Vagina (tissue), 2 donors: ENCODE data around the gene XAGE1B. TPM values are rescaled to one million over a fixed set of nuclear protein-coding genes. Genes with fewer than 3 reads are reported as not detected.
"Not testable (repeated sequence)": the region's sequence is repeated elsewhere in the genome, so short reads cannot be mapped to it uniquely, and the experiment has no call there.

Experiments used
- DNase-seq, 2 donors: peaks; one replicate each; pipeline ENCODE4 v3.0.0-alpha.2; 2017; ENCODE audit errors: extremely low spot score in 2 of 2
- H3K27ac ChIP-seq: fragments of 200-600 bp; sonication (generic); one replicate; pipeline ENCODE4 v1.5.1; 2019
- H3K27me3 ChIP-seq: fragments of 200-600 bp; sonication (generic); one replicate; pipeline ENCODE4 v1.5.1; 2019
- H3K36me3 ChIP-seq, 2 donors: fragments of 200-600 bp; sonication (generic); one replicate each; pipeline ENCODE4 v1.5.1; 2017 to 2019
- H3K4me1 ChIP-seq: fragments of 200-600 bp; sonication (generic); one replicate; pipeline ENCODE4 v1.5.1; 2019
- H3K4me3 ChIP-seq, 2 donors: fragments of 200-600 bp; sonication (generic); 1 replicate in 1 of 2; 2 replicates in 1 of 2; pipeline ENCODE4 v1.5.1; 2016 to 2019
- H3K9me3 ChIP-seq: fragments of 200-600 bp; sonication (generic); one replicate; pipeline ENCODE4 v1.5.1; 2019
- POLR2A ChIP-seq, 2 donors: fragments of 450-650 bp; IDR thresholded peaks; one replicate each; pipeline ENCODE4 v1.6.1; 2017; ENCODE audit warnings: antibody characterized with exemption in 2 of 2, mild to moderate bottlenecking in 2 of 2, moderate library complexity in 2 of 2
- POLR2AphosphoS5 ChIP-seq, 2 donors: sonication (generic); formaldehyde crosslinking; IDR thresholded peaks; one replicate each; pipeline ENCODE4 v1.9.0; 2017; ENCODE audit warnings: antibody characterized with exemption in 2 of 2, mild to moderate bottlenecking in 2 of 2, low read depth in 1 of 2; ENCODE audit not compliant: insufficient read depth in 1 of 2
- intact Hi-C: fragments of 100-400 bp; cut with DNase I; formaldehyde crosslinking; loops from one replicate; pipeline ENCODE4 v1.15.1; 2023
- total RNA-seq: library from RNA; depleted of rRNA; stranded (reverse); fragments of >200 nt; gene quantifications from one replicate; pipeline ENCODE4 v1.2.3, GENCODE V29; 2016
- TF ChIP-seq, protein P1 (sequence below), 3 experiments: fragments of 450-650 bp in 2 of 3; fragments of 200-600 bp in 1 of 3; sonication (generic) in 1 of 3; IDR thresholded peaks; one replicate each; pipeline ENCODE4 v1.5.1; 2017 to 2019; ENCODE audit warnings: antibody characterized with exemption in 3 of 3, mild to moderate bottlenecking in 2 of 3, moderate library complexity in 2 of 3

The XAGE1B gene, protein sequence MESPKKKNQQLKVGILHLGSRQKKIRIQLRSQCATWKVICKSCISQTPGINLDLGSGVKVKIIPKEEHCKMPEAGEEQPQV
- not detected for total RNA-seq

DNA sequence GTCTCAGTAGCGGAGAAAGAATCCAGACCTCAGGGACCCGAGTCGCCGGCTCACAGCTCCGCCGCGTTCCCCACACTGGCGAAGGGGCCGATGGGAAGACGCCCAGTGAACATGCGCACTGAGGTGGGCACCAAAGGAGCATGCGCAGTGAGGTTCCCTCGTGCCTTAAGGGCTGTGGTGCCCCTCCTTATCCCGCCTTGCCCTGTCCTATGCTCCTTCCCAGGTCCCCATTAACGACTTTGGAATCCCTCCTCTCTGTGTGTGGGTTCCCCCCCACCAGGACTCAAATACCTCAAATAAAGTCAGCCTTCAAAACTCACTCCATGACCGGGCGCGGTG is at the start of gene XAGE1B:
TSS of gene XAGE1B (minus strand) at position 77 of the 339 bp plus-strand sequence. CDS start 1,536 bp downstream, outside the sequence.
- H3K27me3 ChIP-seq, H3K27ac ChIP-seq, intact Hi-C loops, H3K4me3 ChIP-seq, H3K9me3 ChIP-seq, H3K4me1 ChIP-seq, DNase-seq, H3K36me3 ChIP-seq: not testable (repeated sequence)

DNA sequence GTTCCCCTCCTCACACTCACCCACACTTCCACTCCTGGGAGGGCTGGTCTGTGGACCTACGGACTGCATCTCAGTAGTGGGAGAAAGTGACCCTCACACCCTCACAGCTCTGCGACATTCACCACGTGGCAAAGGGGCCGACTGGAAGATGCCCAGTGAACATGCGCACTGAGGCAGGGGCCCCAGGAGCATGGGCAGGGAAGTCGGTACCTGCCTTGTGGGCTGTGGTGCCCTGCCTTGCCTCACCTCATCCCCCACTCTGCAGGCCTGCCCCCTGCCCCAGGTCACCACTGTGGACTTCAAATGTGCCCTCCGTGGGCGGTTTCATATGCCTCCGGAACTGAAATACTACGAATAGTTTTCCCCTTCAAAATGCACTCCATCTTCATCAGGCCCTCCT is 46.2 kb upstream of the XAGE1B start:
- TF ChIP-seq, protein P1, sequence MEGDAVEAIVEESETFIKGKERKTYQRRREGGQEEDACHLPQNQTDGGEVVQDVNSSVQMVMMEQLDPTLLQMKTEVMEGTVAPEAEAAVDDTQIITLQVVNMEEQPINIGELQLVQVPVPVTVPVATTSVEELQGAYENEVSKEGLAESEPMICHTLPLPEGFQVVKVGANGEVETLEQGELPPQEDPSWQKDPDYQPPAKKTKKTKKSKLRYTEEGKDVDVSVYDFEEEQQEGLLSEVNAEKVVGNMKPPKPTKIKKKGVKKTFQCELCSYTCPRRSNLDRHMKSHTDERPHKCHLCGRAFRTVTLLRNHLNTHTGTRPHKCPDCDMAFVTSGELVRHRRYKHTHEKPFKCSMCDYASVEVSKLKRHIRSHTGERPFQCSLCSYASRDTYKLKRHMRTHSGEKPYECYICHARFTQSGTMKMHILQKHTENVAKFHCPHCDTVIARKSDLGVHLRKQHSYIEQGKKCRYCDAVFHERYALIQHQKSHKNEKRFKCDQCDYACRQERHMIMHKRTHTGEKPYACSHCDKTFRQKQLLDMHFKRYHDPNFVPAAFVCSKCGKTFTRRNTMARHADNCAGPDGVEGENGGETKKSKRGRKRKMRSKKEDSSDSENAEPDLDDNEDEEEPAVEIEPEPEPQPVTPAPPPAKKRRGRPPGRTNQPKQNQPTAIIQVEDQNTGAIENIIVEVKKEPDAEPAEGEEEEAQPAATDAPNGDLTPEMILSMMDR (IDR thresholded peaks at IDR 0.05): no peak
- TF ChIP-seq POLR2AphosphoS5 (IDR thresholded peaks at IDR 0.05; ENCODE audit: insufficient read depth in 1 of 2, low read depth in 1 of 2) (no peak), POLR2A (IDR thresholded peaks at IDR 0.05) (no peak)
- H3K4me3 ChIP-seq: no peak overlapping the region
- DNase-seq: no peak
- H3K4me1 ChIP-seq: no peaks in the 10 kb centered on the region
- H3K27me3 ChIP-seq: no peaks in the 10 kb centered on the region
- intact Hi-C loops: no loop called here
- no peak overlapping the region for H3K27ac ChIP-seq
- no peaks in the 10 kb centered on the region for H3K9me3 ChIP-seq
- no peaks in the 10 kb centered on the region for H3K36me3 ChIP-seq

DNA sequence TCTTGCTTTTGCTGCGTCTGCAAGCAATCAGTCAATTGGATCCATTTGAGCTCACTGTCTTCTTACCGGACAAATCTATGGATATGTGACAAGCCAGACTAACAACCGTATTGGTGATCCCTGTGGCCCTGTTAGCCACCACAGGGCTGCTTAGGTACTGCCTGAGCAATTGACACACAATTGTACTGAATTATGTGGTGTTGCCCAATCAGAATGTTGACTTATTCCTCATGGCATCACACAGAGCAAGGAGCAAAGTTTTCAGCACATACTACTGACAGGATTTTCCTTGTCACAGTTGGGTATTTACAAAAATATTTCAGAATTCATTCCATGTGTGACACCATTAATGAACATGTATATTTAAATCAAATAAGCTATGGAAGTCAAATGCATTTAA is 41.3 kb upstream of the XAGE1B start:
- Histone ChIP-seq H3K4me1 (no peaks in the 10 kb centered on the region), H3K27me3 (no peaks in the 10 kb centered on the region), H3K36me3 (no peaks in the 10 kb centered on the region), H3K27ac (no peak overlapping the region), H3K4me3 (no peak overlapping the region), H3K9me3 (no peaks in the 10 kb centered on the region)
- no peak for TF ChIP-seq POLR2AphosphoS5 (IDR thresholded peaks at IDR 0.05; ENCODE audit: insufficient read depth in 1 of 2, low read depth in 1 of 2)
- TF ChIP-seq, protein P1 (IDR thresholded peaks at IDR 0.05): no peak
- TF ChIP-seq POLR2A (IDR thresholded peaks at IDR 0.05): no peak
- intact Hi-C loops: no loop called here
- DNase-seq: no peak

DNA sequence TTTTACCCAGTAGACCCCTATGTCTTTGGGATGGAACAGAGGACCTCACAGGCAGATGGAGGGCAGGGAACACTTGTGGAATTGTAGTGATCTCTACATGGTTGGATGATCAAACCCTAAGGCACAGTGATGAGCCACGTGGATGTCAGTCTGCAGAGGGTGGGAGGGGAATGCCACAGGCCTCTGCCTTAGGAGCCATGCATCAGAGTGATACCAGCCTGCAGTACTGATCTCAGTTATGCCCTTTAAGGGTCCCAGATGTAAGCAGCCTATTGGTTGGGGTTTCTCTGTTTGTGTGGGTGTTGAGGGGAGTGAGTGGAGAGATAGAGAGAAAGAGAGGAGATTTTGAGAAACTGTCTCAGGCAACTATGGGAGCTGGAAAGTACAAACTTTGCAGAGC is 39.9 kb upstream of the XAGE1B start:
- Histone ChIP-seq H3K36me3 (no peaks in the 10 kb centered on the region), H3K4me1 (no peaks in the 10 kb centered on the region), H3K27me3 (no peaks in the 10 kb centered on the region), H3K9me3 (no peaks in the 10 kb centered on the region), H3K4me3 (no peak overlapping the region), H3K27ac (no peak overlapping the region)
- TF ChIP-seq, protein P1 (IDR thresholded peaks at IDR 0.05): no peak
- TF ChIP-seq POLR2AphosphoS5 (IDR thresholded peaks at IDR 0.05; ENCODE audit: insufficient read depth in 1 of 2, low read depth in 1 of 2): no peak
- no peak for TF ChIP-seq POLR2A (IDR thresholded peaks at IDR 0.05)
- intact Hi-C loops: no loop called here
- no peak for DNase-seq

DNA sequence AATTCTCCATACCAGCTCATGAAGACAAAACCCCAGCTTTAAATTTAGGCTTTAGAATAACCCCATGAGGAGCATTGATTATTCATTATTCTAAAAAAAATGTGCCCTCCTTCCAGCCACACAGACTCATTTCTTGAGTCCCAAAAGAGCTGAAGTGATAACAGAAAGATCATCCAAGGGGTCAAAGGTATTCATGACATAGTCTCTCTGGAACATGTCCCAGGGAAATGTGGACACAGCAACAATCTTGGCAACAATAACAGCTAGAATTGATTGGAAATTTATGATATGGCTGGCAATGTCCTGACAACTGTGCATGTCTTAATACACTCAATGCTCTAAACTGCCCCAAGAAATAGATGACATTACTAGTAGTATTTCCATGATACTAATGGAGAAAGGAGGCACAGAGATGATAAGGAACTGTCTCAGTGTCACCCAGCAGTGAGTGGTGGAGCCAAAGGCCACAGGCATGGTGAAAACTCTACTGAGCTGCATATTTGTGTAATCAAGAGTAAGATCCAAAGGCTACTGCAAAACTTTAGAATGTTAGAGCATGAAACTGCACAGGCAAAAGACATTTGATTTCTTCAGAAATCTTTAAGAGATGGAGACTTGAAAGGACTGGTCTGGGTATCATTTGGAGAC is 37.3 kb upstream of the XAGE1B start:
- TF ChIP-seq POLR2AphosphoS5 (IDR thresholded peaks at IDR 0.05; ENCODE audit: insufficient read depth in 1 of 2, low read depth in 1 of 2) (no peak), POLR2A (IDR thresholded peaks at IDR 0.05) (no peak)
- TF ChIP-seq, protein P1 (IDR thresholded peaks at IDR 0.05): no peak

DNA sequence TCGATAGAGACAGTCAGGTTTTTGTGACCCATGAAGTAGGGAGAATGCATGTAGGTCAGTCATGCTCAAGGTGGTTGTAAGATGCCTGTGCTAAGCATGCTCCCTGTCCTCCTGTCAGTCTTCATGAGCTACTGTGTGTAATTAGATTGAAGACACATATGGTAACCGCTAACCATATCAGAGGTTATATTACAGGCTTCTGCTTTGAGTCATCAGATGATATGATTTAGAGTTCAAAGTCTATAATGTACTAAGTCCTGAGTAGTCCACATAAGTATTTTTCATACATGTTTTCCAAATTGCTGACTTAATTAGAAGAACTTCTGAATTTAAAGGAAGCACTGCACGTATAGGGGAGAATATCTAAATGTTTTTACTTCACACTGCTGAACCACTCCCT is 31.9 kb upstream of the XAGE1B start:
- intact Hi-C loops, H3K27ac ChIP-seq, H3K9me3 ChIP-seq, H3K4me3 ChIP-seq, H3K36me3 ChIP-seq, H3K4me1 ChIP-seq, DNase-seq, H3K27me3 ChIP-seq: not testable (repeated sequence)

More for the DNA sequence above, 37.3 kb upstream of the XAGE1B start:
- no peak for DNase-seq
- Histone ChIP-seq H3K27me3 (no peaks in the 10 kb centered on the region), H3K9me3 (no peaks in the 10 kb centered on the region), H3K4me1 (no peaks in the 10 kb centered on the region), H3K36me3 (no peaks in the 10 kb centered on the region), H3K27ac (no peak overlapping the region), H3K4me3 (no peak overlapping the region)
- intact Hi-C loops: no loop called here
